Putamen (tissue), 1 donor: ENCODE measurements around the gene BRCA2.

Source experiments
- DNase-seq: peaks from one replicate; pipeline ENCODE4 v3.0.0-alpha.2; 2016; ENCODE audit warnings: low spot score

BRCA2 gene

GRCh38 chr13:32385410-32385809, 70.1 kb downstream of the BRCA2 start:
- DNase-seq, result no peak

- DNase-seq, result no peak
Observed at GRCh38 chr13:32390048-32390447, 74.7 kb downstream of the BRCA2 start.

- no peak for DNase-seq
Observed at GRCh38 chr13:32390484-32390883, 75.2 kb downstream of the BRCA2 start.

GRCh38 chr13:32391101-32391619, 75.9 kb downstream of the BRCA2 start:
- DNase-seq, result no peak

GRCh38 chr13:32403108-32403507, 87.8 kb downstream of the BRCA2 start:
- no peak for DNase-seq

GRCh38 chr13:32407854-32408253, 92.5 kb downstream of the BRCA2 start:
- DNase-seq, result no peak

- no peak for DNase-seq
Observed at GRCh38 chr13:32408296-32409000, 93.1 kb downstream of the BRCA2 start.

- no peak for DNase-seq
Observed at GRCh38 chr13:32409001-32409313, 93.6 kb downstream of the BRCA2 start.

GRCh38 chr13:32409561-32410421, 94.5 kb downstream of the BRCA2 start:
- peak; percentile 26 for DNase-seq

- no peak for DNase-seq
Observed at GRCh38 chr13:32413284-32413683, 98.0 kb downstream of the BRCA2 start.

- no peak for DNase-seq
Observed at GRCh38 chr13:32414580-32414979, 99.3 kb downstream of the BRCA2 start.

GRCh38 chr13:32415019-32415418, 99.7 kb downstream of the BRCA2 start:
- no peak for DNase-seq

- no peak for DNase-seq
Observed at GRCh38 chr13:32417995-32418394, 102.7 kb downstream of the BRCA2 start.

GRCh38 chr13:32419862-32420261, 104.6 kb downstream of the BRCA2 start:
- no peak for DNase-seq

GRCh38 chr13:32423592-32423991, 108.3 kb downstream of the BRCA2 start:
- DNase-seq, result no peak

GRCh38 chr13:32425158-32425557, 109.8 kb downstream of the BRCA2 start:
- DNase-seq, result no peak

GRCh38 chr13:32426191-32426989, 111.1 kb downstream of the BRCA2 start:
- DNase-seq, result peak; percentile 39

GRCh38 chr13:32426990-32427851, 111.9 kb downstream of the BRCA2 start:
- peak; percentile 34 for DNase-seq

GRCh38 chr13:32427852-32428580, 112.7 kb downstream of the BRCA2 start, which contains the start of gene N4BP2L1:
Gene N4BP2L1, minus strand, starts transcription at chr13:32428130. Its CDS starts 48 bp downstream, at chr13:32428082.
- DNase-seq, result peak; percentile 81

- DNase-seq, result peak; percentile 9
Observed at GRCh38 chr13:32428581-32429432, 113.5 kb downstream of the BRCA2 start.
